ENCODE results near the gene DPY19L1.
"Not testable (repeated sequence)": the region's sequence is repeated elsewhere in the genome, so short reads cannot be mapped to it uniquely, and the experiment has no call there.

- not testable (repeated sequence) for TF ChIP-seq CTCF, POLR2A (IDR thresholded peaks at IDR 0.05)
Observed at GRCh38 chr7:34878944-34879735, 158.1 kb downstream of the DPY19L1 start.
